ENCODE data around the gene SGK2.

The SGK2 gene

GRCh38 chr20:43531091-43531443 is 27.8 kb upstream of the SGK2 start:
- Histone ChIP-seq H3K27me3 (ENCODE audit: insufficient read depth, poor library complexity, severe bottlenecking) (no peaks in the 10 kb centered on the region), H3K27ac (replicated peaks) (no peak overlapping the region), H3K4me3 (replicated peaks; ENCODE audit: insufficient read depth, low read length) (no peak overlapping the region)
- no peak for TF ChIP-seq CTCF (IDR thresholded peaks at IDR 0.05; ENCODE audit: insufficient read depth, low read length)
- no peak for TF ChIP-seq SPI1 (IDR thresholded peaks at IDR 0.05; ENCODE audit: borderline replicate concordance, low read depth)
- no peak for TF ChIP-seq GABPA (IDR thresholded peaks at IDR 0.05; ENCODE audit: low read depth)
- no peak for TF ChIP-seq REST (IDR thresholded peaks at IDR 0.05; ENCODE audit: insufficient replicate concordance, low read depth)
- no peak for TF ChIP-seq POLR2AphosphoS5 (IDR thresholded peaks at IDR 0.05; ENCODE audit: low read depth)
- DNase-seq (ENCODE audit: low read depth in 1 of 2, low spot score in 1 of 2), result no peak

GRCh38 chr20:43532416-43533055 is 26.3 kb upstream of the SGK2 start:
- Histone ChIP-seq H3K27ac (replicated peaks) (no peak overlapping the region), H3K27me3 (ENCODE audit: insufficient read depth, poor library complexity, severe bottlenecking) (no peaks in the 10 kb centered on the region), H3K4me3 (replicated peaks; ENCODE audit: insufficient read depth, low read length) (no peak overlapping the region)
- no peak for DNase-seq (ENCODE audit: low read depth in 1 of 2, low spot score in 1 of 2)
- TF ChIP-seq REST (IDR thresholded peaks at IDR 0.05; ENCODE audit: insufficient replicate concordance, low read depth) (no peak), CTCF (IDR thresholded peaks at IDR 0.05; ENCODE audit: insufficient read depth, low read length) (no peak), SPI1 (IDR thresholded peaks at IDR 0.05; ENCODE audit: borderline replicate concordance, low read depth) (no peak), POLR2AphosphoS5 (IDR thresholded peaks at IDR 0.05; ENCODE audit: low read depth) (no peak), GABPA (IDR thresholded peaks at IDR 0.05; ENCODE audit: low read depth) (no peak)

GRCh38 chr20:43533060-43533459 is 25.8 kb upstream of the SGK2 start:
- no peak for DNase-seq (ENCODE audit: low read depth in 1 of 2, low spot score in 1 of 2)
- TF ChIP-seq REST (IDR thresholded peaks at IDR 0.05; ENCODE audit: insufficient replicate concordance, low read depth), result no peak
- no peak for TF ChIP-seq POLR2AphosphoS5 (IDR thresholded peaks at IDR 0.05; ENCODE audit: low read depth)
- TF ChIP-seq CTCF (IDR thresholded peaks at IDR 0.05; ENCODE audit: insufficient read depth, low read length), result no peak
- no peak for TF ChIP-seq SPI1 (IDR thresholded peaks at IDR 0.05; ENCODE audit: borderline replicate concordance, low read depth)
- TF ChIP-seq GABPA (IDR thresholded peaks at IDR 0.05; ENCODE audit: low read depth), result no peak

More at GRCh38 chr20:43533060-43533459, 25.8 kb upstream of the SGK2 start:
- Histone ChIP-seq H3K27me3 (ENCODE audit: insufficient read depth, poor library complexity, severe bottlenecking) (no peaks in the 10 kb centered on the region), H3K4me3 (replicated peaks; ENCODE audit: insufficient read depth, low read length) (no peak overlapping the region), H3K27ac (replicated peaks) (no peak overlapping the region)
